DOHH2 (cell line): ENCODE data around the gene NUCB1.

Experiments used
- H3F3A ChIP-seq: fragments of 200-600 bp; sonication (generic), shearing (Covaris generic); 2 replicates; pipeline ENCODE4 v1.6.0; 2016; ENCODE audit warnings: antibody characterized with exemption, mild to moderate bottlenecking; ENCODE audit not compliant: control insufficient read depth, insufficient read depth
- H3K27ac ChIP-seq: fragments of 200-600 bp; sonication (generic); 2 replicates; pipeline ENCODE4 v1.5.1; 2014; ENCODE audit warnings: low read depth, mild to moderate bottlenecking, low read length, moderate library complexity
- H3K27me3 ChIP-seq: fragments of 200-600 bp; sonication (generic); 2 replicates; pipeline ENCODE4 v1.6.1; 2014; ENCODE audit warnings: mild to moderate bottlenecking, low read length, mixed read lengths; ENCODE audit not compliant: control insufficient read depth
- H3K36me3 ChIP-seq: fragments of 200-600 bp; sonication (generic); 2 replicates; pipeline ENCODE4 v1.6.1; 2014; ENCODE audit warnings: mild to moderate bottlenecking, low read length, moderate library complexity, mixed read lengths; ENCODE audit not compliant: control insufficient read depth
- H3K4me1 ChIP-seq: fragments of 200-600 bp; sonication (generic); 2 replicates; pipeline ENCODE4 v1.6.1; 2014; ENCODE audit warnings: mild to moderate bottlenecking, low read length, mixed read lengths; ENCODE audit not compliant: control insufficient read depth
- H3K4me2 ChIP-seq: fragments of 200-600 bp; sonication (generic); 2 replicates; pipeline ENCODE4 v1.6.0; 2014; ENCODE audit warnings: mild to moderate bottlenecking, low read length, moderate library complexity
- H3K4me3 ChIP-seq: fragments of 200-600 bp; sonication (generic); 2 replicates; pipeline ENCODE4 v1.5.1; 2014; ENCODE audit warnings: mild to moderate bottlenecking, low read length, mixed read lengths
- H3K79me2 ChIP-seq: fragments of 200-600 bp; sonication (generic); 2 replicates; pipeline ENCODE4 v1.6.1; 2014; ENCODE audit warnings: mild to moderate bottlenecking, low read length, mixed read lengths; ENCODE audit not compliant: control insufficient read depth
- H3K9me2 ChIP-seq: fragments of 200-600 bp; sonication (generic); replicated peaks from 2 replicates; pipeline ENCODE4 v1.6.1; 2014; ENCODE audit warnings: mild to moderate bottlenecking, low read length, mixed read lengths; ENCODE audit not compliant: control insufficient read depth
- H3K9me3 ChIP-seq: fragments of 200-600 bp; sonication (generic); 2 replicates; pipeline ENCODE4 v1.6.1; 2014; ENCODE audit warnings: antibody characterized with exemption, low read length, mixed read lengths; ENCODE audit not compliant: control insufficient read depth, insufficient read depth
- H4K20me1 ChIP-seq: fragments of 200-600 bp; sonication (generic); 2 replicates; pipeline ENCODE4 v1.6.0; 2014; ENCODE audit warnings: low read depth, mild to moderate bottlenecking, antibody characterized with exemption, low read length, moderate library complexity; ENCODE audit not compliant: control insufficient read depth, insufficient read depth
- EZH2phosphoT487 ChIP-seq: fragments of 200-600 bp; sonication (generic); IDR thresholded peaks from 2 replicates; pipeline ENCODE4 v1.6.1; 2017; ENCODE audit warnings: borderline replicate concordance, mild to moderate bottlenecking, antibody characterized with exemption, low read length, moderate library complexity, mixed read lengths
- TF ChIP-seq, protein P1 (sequence below): fragments of 200-600 bp; sonication (generic); IDR thresholded peaks from one replicate; pipeline ENCODE4 v1.5.1; 2014; ENCODE audit warnings: antibody characterized with exemption, mild to moderate bottlenecking, low read depth, low read length; ENCODE audit not compliant: poor library complexity, severe bottlenecking

NUCB1 gene

DNA sequence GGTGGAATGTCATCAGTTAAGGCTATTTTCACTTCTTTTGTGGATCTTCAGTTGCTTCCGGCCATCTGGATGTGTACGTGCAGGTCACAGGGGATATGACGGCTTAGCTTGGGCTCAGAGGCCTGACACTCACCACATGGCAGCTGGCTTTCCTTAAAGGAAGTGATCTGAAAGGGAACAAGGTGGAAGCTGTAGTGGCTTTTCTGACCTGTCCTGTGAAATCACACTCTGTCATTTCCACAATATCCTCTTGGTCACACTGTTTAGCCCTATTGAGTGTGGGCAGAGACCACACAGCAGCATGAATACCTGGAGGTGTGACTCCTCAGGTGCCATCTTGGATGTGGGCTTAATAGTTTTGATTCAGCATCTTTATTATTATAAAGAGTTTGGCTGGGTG is 50.0 kb downstream of the NUCB1 start:
- H3K4me2 ChIP-seq: no peak overlapping the region
- H3K27ac ChIP-seq: no peak overlapping the region
- no peaks in the 10 kb centered on the region for H4K20me1 ChIP-seq
- TF ChIP-seq, protein P1, sequence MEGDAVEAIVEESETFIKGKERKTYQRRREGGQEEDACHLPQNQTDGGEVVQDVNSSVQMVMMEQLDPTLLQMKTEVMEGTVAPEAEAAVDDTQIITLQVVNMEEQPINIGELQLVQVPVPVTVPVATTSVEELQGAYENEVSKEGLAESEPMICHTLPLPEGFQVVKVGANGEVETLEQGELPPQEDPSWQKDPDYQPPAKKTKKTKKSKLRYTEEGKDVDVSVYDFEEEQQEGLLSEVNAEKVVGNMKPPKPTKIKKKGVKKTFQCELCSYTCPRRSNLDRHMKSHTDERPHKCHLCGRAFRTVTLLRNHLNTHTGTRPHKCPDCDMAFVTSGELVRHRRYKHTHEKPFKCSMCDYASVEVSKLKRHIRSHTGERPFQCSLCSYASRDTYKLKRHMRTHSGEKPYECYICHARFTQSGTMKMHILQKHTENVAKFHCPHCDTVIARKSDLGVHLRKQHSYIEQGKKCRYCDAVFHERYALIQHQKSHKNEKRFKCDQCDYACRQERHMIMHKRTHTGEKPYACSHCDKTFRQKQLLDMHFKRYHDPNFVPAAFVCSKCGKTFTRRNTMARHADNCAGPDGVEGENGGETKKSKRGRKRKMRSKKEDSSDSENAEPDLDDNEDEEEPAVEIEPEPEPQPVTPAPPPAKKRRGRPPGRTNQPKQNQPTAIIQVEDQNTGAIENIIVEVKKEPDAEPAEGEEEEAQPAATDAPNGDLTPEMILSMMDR: no peak
- TF ChIP-seq EZH2phosphoT487: no peak
- peaks cover 45% of the 10 kb centered on the region for H3K4me1 ChIP-seq
- H3K9me2 ChIP-seq: no peaks in the 10 kb centered on the region
- peaks cover 4% of the 10 kb centered on the region; the same call in 1 of the 2 replicates for H3K36me3 ChIP-seq
- H3K27me3 ChIP-seq: no peaks in the 10 kb centered on the region
- peaks cover 5% of the 10 kb centered on the region for H3K79me2 ChIP-seq
- no peak overlapping the region for H3K4me3 ChIP-seq
- peaks cover 14% of the 10 kb centered on the region for H3K9me3 ChIP-seq
- no peaks in the 10 kb centered on the region for H3F3A ChIP-seq

GRCh38 chr19:48950830-48951519 is 50.9 kb downstream of the NUCB1 start:
- H3K27ac ChIP-seq: peak overlapping the region; percentile 30; the same call in 1 of the 2 replicates
- no peaks in the 10 kb centered on the region for H3K27me3 ChIP-seq
- H3K4me1 ChIP-seq: peaks cover 53% of the 10 kb centered on the region
- H3K36me3 ChIP-seq: peaks cover 12% of the 10 kb centered on the region
- TF ChIP-seq EZH2phosphoT487: no peak
- TF ChIP-seq, protein P1: no peak
- peak overlapping the region; percentile 31 for H3K4me3 ChIP-seq
- peaks cover 14% of the 10 kb centered on the region for H3K9me3 ChIP-seq
- H3K4me2 ChIP-seq: peak overlapping the region; percentile 43
- no peaks in the 10 kb centered on the region for H3K9me2 ChIP-seq
- H3K79me2 ChIP-seq: peaks cover 13% of the 10 kb centered on the region
- H3F3A ChIP-seq: no peaks in the 10 kb centered on the region
- no peaks in the 10 kb centered on the region for H4K20me1 ChIP-seq

- no peaks in the 10 kb centered on the region for H3K27me3 ChIP-seq
- no peak overlapping the region for H3K4me2 ChIP-seq
- no peaks in the 10 kb centered on the region for H4K20me1 ChIP-seq
- H3F3A ChIP-seq: no peaks in the 10 kb centered on the region; the same call in 1 of the 2 replicates
- H3K4me3 ChIP-seq: no peak overlapping the region
- H3K27ac ChIP-seq: no peak overlapping the region
- peaks cover 24% of the 10 kb centered on the region for H3K79me2 ChIP-seq
- no peak for TF ChIP-seq EZH2phosphoT487
- TF ChIP-seq, protein P1: no peak
- H3K9me2 ChIP-seq: no peaks in the 10 kb centered on the region
- peaks cover 23% of the 10 kb centered on the region for H3K36me3 ChIP-seq
- H3K9me3 ChIP-seq: no peaks in the 10 kb centered on the region
- peaks cover 57% of the 10 kb centered on the region for H3K4me1 ChIP-seq
Measured at GRCh38 chr19:48953141-48953540, 53.0 kb downstream of the NUCB1 start.
